ENCODE data around the gene SAMM50. TPM values are rescaled to one million over a fixed set of nuclear protein-coding genes. Genes with fewer than 3 reads are reported as not detected.

Gene SAMM50
- total RNA-seq, 4 donors from 2014 or later = 67.4 to 104 (median 72.0) TPM

- no peak for ATAC-seq
- Histone ChIP-seq H3K9me3 (no peaks in the 10 kb centered on the region), H3K27ac (peak overlapping the region; percentile 74 to 85 (median 82)), H3K36me3 (peaks cover 0 to 41% of the 10 kb centered on the region in 2 donors), H3K4me1 (peaks cover 21 to 30% of the 10 kb centered on the region in 2 donors), H3K27me3 (no peaks in the 10 kb centered on the region), H3K4me3 (no peak overlapping the region)
- intact Hi-C loops (cut with DNase I; ENCODE audit: low total_unique reads) (loop anchor here (10.0 kb wide), 1 partner anchor 181 kb away; no protein-coding TSS in a partner anchor), in situ Hi-C loops (cut with MboI; ENCODE audit: low sequenced_read_pairs in 4 of 4) (loop anchor here (5.0 to 25.0 kb wide), 3 partner anchors 93 to 643 kb away; no protein-coding TSS in a partner anchor)
- no peak for TF ChIP-seq CTCF (IDR thresholded peaks at IDR 0.05 in 4 of 5, conservative IDR thresholded peaks at IDR 0.05 in 1 of 5)
- TF ChIP-seq POLR2A (IDR thresholded peaks at IDR 0.05) = no peak
- no peak for DNase-seq
Measured at GRCh38 chr22:43994006-43994405, 38.8 kb downstream of the SAMM50 start.

GRCh38 chr22:43994416-43994815 lies 39.2 kb downstream of the SAMM50 start:
- no peaks in the 10 kb centered on the region for H3K27me3 ChIP-seq
- in situ Hi-C loops (cut with MboI; ENCODE audit: low sequenced_read_pairs in 4 of 4) = loop anchor here (5.0 to 25.0 kb wide), 3 partner anchors 93 to 643 kb away; no protein-coding TSS in a partner anchor
- DNase-seq (no peak), ATAC-seq (no peak)
- peak overlapping the region; percentile 74 to 85 (median 82) for H3K27ac ChIP-seq
- TF ChIP-seq CTCF (IDR thresholded peaks at IDR 0.05 in 4 of 5, conservative IDR thresholded peaks at IDR 0.05 in 1 of 5) = no peak
- intact Hi-C loops (cut with DNase I; ENCODE audit: low total_unique reads) = loop anchor here (10.0 kb wide), 1 partner anchor 180 kb away; no protein-coding TSS in a partner anchor
- H3K9me3 ChIP-seq = no peaks in the 10 kb centered on the region
- peaks cover 22 to 33% of the 10 kb centered on the region in 2 donors for H3K4me1 ChIP-seq
- no peak overlapping the region for H3K4me3 ChIP-seq
- H3K36me3 ChIP-seq = peaks cover 0 to 41% of the 10 kb centered on the region in 2 donors

DNA sequence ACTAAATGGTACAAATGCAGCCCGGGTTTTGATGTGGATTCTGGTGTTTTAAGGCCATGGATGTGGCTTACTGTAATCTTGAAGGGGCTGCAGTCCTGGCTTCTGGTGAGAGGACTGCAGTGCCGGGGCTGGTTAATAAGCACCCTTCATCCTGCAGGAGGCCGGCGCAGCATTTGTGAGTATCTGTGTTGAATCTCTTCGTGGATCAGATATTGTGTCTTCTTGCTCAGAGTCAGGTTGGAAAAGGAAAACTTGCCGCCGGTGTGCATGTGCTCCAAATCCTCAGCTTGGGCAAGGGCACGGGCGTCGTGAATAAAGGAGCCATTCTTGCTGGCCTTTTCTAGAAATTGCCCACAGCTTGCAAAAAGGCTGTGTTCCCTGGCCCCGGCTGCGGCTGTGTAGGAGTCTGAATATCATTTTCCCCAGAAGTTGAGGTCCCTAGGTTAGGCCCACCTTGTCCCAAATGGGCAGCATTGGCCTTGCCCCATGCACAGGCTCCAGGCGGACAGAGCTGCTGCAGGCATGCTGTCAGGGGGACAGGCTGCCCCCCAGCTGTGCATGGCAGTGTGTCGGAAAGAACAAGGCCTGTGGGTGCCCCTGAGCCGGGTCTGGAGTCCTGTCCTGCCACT lies 39.9 kb downstream of the SAMM50 start:
- peak overlapping the region; percentile 82 to 95 (median 84) for H3K27ac ChIP-seq
- no peak for TF ChIP-seq POLR2A (IDR thresholded peaks at IDR 0.05)
- TF ChIP-seq CTCF (IDR thresholded peaks at IDR 0.05 in 4 of 5, conservative IDR thresholded peaks at IDR 0.05 in 1 of 5) = no peak
- no peak for ATAC-seq
- in situ Hi-C loops (cut with MboI; ENCODE audit: low sequenced_read_pairs in 4 of 4) = loop anchor here (5.0 to 25.0 kb wide), 3 partner anchors 92 to 642 kb away; no protein-coding TSS in a partner anchor
- no peak overlapping the region for H3K4me3 ChIP-seq
- intact Hi-C loops (cut with DNase I; ENCODE audit: low total_unique reads) = loop anchor here (10.0 kb wide), 1 partner anchor 180 kb away; no protein-coding TSS in a partner anchor
- no peaks in the 10 kb centered on the region for H3K9me3 ChIP-seq
- no peaks in the 10 kb centered on the region for H3K27me3 ChIP-seq
- DNase-seq = no peak
- H3K36me3 ChIP-seq = peaks cover 0 to 35% of the 10 kb centered on the region in 2 donors
- peaks cover 30 to 39% of the 10 kb centered on the region in 2 donors for H3K4me1 ChIP-seq

- H3K36me3 ChIP-seq = peaks cover 0 to 29% of the 10 kb centered on the region in 2 donors
- no peak for TF ChIP-seq CTCF (IDR thresholded peaks at IDR 0.05 in 4 of 5, conservative IDR thresholded peaks at IDR 0.05 in 1 of 5)
- no peak for TF ChIP-seq POLR2A (IDR thresholded peaks at IDR 0.05)
- no peaks in the 10 kb centered on the region for H3K9me3 ChIP-seq
- peak overlapping the region; percentile 82 to 95 (median 84) for H3K27ac ChIP-seq
- no peaks in the 10 kb centered on the region for H3K27me3 ChIP-seq
- DNase-seq = no peak
- in situ Hi-C loops (cut with MboI; ENCODE audit: low sequenced_read_pairs in 4 of 4) = loop anchor here (5.0 to 25.0 kb wide), 3 partner anchors 92 to 642 kb away; no protein-coding TSS in a partner anchor
- peaks cover 30 to 43% of the 10 kb centered on the region in 2 donors for H3K4me1 ChIP-seq
- ATAC-seq = no peak
- intact Hi-C loops (cut with DNase I; ENCODE audit: low total_unique reads) = loop anchor here (10.0 kb wide), 1 partner anchor 179 kb away; no protein-coding TSS in a partner anchor
- H3K4me3 ChIP-seq = peak overlapping the region in 1 of 4 donors; percentile 10
Measured at GRCh38 chr22:43995798-43996169, 40.5 kb downstream of the SAMM50 start.

All from gastrocnemius medialis (tissue), 4 donors.